Measurements from ENCODE around the gene RBM47. TPM values are rescaled to one million over a fixed set of nuclear protein-coding genes. Genes with fewer than 3 reads are reported as not detected.

The RBM47 gene
- total RNA-seq, 1 experiment from 2014 or later: 70.3 TPM

DNA sequence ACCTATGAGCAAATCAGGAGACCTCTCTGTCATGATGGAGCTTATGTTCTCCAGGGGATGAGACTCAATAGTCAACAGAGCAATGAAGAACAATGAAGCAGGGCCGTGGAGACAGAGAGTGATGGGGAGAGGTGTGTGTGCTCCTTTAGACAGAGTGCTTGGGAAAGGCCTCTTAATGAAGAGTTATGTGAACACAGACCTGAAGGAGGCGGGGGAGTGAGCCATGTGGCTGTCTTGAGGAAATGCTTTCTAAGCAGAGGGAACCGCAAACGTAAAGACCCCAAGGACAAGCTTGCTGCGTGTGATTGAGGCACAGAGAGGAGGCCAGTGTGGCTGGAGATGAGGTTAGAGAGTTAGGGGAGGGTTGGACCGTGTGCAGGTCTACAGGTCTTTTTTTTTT, 241.4 kb downstream of the RBM47 start:
- H4K5ac ChIP-seq (ENCODE audit: insufficient read length, low read depth, low read length): no peak overlapping the region
- no peak overlapping the region for H4K8ac ChIP-seq (replicated peaks; ENCODE audit: insufficient read length, low read depth, low read length)
- TF ChIP-seq, protein P1, sequence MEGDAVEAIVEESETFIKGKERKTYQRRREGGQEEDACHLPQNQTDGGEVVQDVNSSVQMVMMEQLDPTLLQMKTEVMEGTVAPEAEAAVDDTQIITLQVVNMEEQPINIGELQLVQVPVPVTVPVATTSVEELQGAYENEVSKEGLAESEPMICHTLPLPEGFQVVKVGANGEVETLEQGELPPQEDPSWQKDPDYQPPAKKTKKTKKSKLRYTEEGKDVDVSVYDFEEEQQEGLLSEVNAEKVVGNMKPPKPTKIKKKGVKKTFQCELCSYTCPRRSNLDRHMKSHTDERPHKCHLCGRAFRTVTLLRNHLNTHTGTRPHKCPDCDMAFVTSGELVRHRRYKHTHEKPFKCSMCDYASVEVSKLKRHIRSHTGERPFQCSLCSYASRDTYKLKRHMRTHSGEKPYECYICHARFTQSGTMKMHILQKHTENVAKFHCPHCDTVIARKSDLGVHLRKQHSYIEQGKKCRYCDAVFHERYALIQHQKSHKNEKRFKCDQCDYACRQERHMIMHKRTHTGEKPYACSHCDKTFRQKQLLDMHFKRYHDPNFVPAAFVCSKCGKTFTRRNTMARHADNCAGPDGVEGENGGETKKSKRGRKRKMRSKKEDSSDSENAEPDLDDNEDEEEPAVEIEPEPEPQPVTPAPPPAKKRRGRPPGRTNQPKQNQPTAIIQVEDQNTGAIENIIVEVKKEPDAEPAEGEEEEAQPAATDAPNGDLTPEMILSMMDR (conservative IDR thresholded peaks at IDR 0.05): peak; percentile 22; the same call in 2 of the 3 replicates
- no peak overlapping the region for H4K91ac ChIP-seq (ENCODE audit: insufficient read length, low read depth, low read length)
- H3K23me2 ChIP-seq (ENCODE audit: insufficient read length, low read depth, low read length, poor library complexity, severe bottlenecking): no peaks in the 10 kb centered on the region
- H4K20me1 ChIP-seq (ENCODE audit: control insufficient read depth, insufficient read depth, insufficient read length): no peaks in the 10 kb centered on the region
- WGBS (ENCODE audit: extremely low coverage, insufficient read length, low lambda C conversion rate): no CpG with 5 or more reads among the region's 6 CpGs
- Mint-ChIP-seq H3K4me3 (no peak overlapping the region), H3K27me3 (ENCODE audit: low read depth) (no peaks in the 10 kb centered on the region), H3K36me3 (ENCODE audit: insufficient read depth in 1 of 3, low read depth in 3 of 3) (no peaks in the 10 kb centered on the region), H3K9me3 (no peaks in the 10 kb centered on the region), H3K27ac (peak overlapping the region in 1 of 3 experiments; percentile 3; a peak in 1 of 7 replicates), H3K4me1 (peaks cover 6 to 12% of the 10 kb centered on the region in 2 experiments)
- no peaks in the 10 kb centered on the region for H3K27me3 ChIP-seq (ENCODE audit: insufficient read depth, low read length)
- no peaks in the 10 kb centered on the region for H3K9me3 ChIP-seq (ENCODE audit: control insufficient read depth, low read depth, low read length)
- H3T11ph ChIP-seq (ENCODE audit: low read length): no peak overlapping the region
- no peak overlapping the region for H2BK20ac ChIP-seq (ENCODE audit: low read depth, low read length, poor library complexity, severe bottlenecking)
- H3K4me1 ChIP-seq (ENCODE audit: insufficient read depth, low read length): no peaks in the 10 kb centered on the region
- no peaks in the 10 kb centered on the region for H3K79me2 ChIP-seq (ENCODE audit: insufficient read depth, low read length)
- no peak overlapping the region for H3K14ac ChIP-seq (ENCODE audit: insufficient read depth, low read length)
- H2BK5ac ChIP-seq (ENCODE audit: insufficient read length, low read length): no peak overlapping the region
- no peak overlapping the region for H2BK12ac ChIP-seq (ENCODE audit: insufficient read length, low read depth, low read length)
- no peak overlapping the region for H3K4ac ChIP-seq (ENCODE audit: low read depth, low read length)
- H3K27ac ChIP-seq (ENCODE audit: insufficient read length, low read depth, low read length): no peak overlapping the region
- H3K18ac ChIP-seq (ENCODE audit: insufficient read length, low read depth, low read length): no peak overlapping the region
- H2AK5ac ChIP-seq (ENCODE audit: insufficient read length, low read length): no peak overlapping the region
- H3K79me1 ChIP-seq (ENCODE audit: insufficient read depth, low read depth, low read length, poor library complexity, severe bottlenecking): no peaks in the 10 kb centered on the region
- no peak overlapping the region for H3K56ac ChIP-seq (ENCODE audit: insufficient read length, low read depth, low read length)
- no peak overlapping the region for H3K9ac ChIP-seq (ENCODE audit: extremely low read depth, insufficient read length, low read length)
- no peak overlapping the region for H3K4me2 ChIP-seq (ENCODE audit: insufficient read depth, insufficient read length, low read length)
- H3K23ac ChIP-seq (ENCODE audit: insufficient read length, low read depth, low read length): no peak overlapping the region
- DNase-seq: peak; percentile 46
- H2AFZ ChIP-seq (ENCODE audit: low read length): no peak overlapping the region
- no peak overlapping the region for H2BK15ac ChIP-seq (ENCODE audit: low read depth, low read length)
- H2BK120ac ChIP-seq (ENCODE audit: low read depth, low read length, poor library complexity, severe bottlenecking): no peak overlapping the region

Data from H9 (cell line).